Activated CD4-positive, alpha-beta T cell treated with anti-CD3 and anti-CD28 coated beads for 36 hours (primary cell): Measurements from ENCODE around the gene ERO1A. TPM values are rescaled to one million over a fixed set of nuclear protein-coding genes. Genes with fewer than 3 reads are reported as not detected.

Experiments
- ATAC-seq: fragments of 200-7000 bp; cut with Tn5 transposase; one replicate; pipeline ENCODE4 v1.10.0; 2021; ENCODE audit warnings: mild to moderate bottlenecking, moderate library complexity
- CTCF ChIA-PET: fragments of 350-600 bp; sonication (Branson Sonifier 250); formaldehyde crosslinking; loops from one replicate; lab custom pipeline; 2021; ENCODE audit warnings: antibody characterized with exemption; lab: Charles Lee
- POLR2A ChIA-PET: fragments of 350-600 bp; sonication (Branson Sonifier 250); formaldehyde crosslinking; loops from one replicate; lab custom pipeline; 2021; ENCODE audit warnings: antibody characterized with exemption, inconsistent platforms; lab: Charles Lee
- DNase-seq: peaks from one replicate; pipeline ENCODE4 v3.0.0-alpha.2; 2020
- H3K27ac Mint-ChIP-seq: one replicate; pipeline ENCODE4 v1.8.0; 2021; ENCODE audit warnings: mixed read lengths
- H3K27me3 Mint-ChIP-seq: one replicate; pipeline ENCODE4 v1.8.0; 2021; ENCODE audit warnings: mixed read lengths
- H3K36me3 Mint-ChIP-seq: one replicate; pipeline ENCODE4 v1.8.0; 2021; ENCODE audit warnings: low read depth, mixed read lengths
- H3K4me1 Mint-ChIP-seq: one replicate; pipeline ENCODE4 v1.8.0; 2021; ENCODE audit warnings: mixed read lengths
- H3K4me3 Mint-ChIP-seq: one replicate; pipeline ENCODE4 v1.8.0; 2021; ENCODE audit warnings: mild to moderate bottlenecking, moderate library complexity, mixed read lengths
- H3K9me3 Mint-ChIP-seq: one replicate; pipeline ENCODE4 v1.8.0; 2021; ENCODE audit warnings: low read depth, mixed read lengths
- intact Hi-C, 2 experiments: fragments of 100-400 bp; cut with DNase I in 1 of 2; cut with micrococcal nuclease in 1 of 2; formaldehyde crosslinking; loops; one replicate each; pipeline versions ENCODE4 v1.14.2 to v1.15.1; 2022 to 2024; cut with DNase I, micrococcal nuclease
- total RNA-seq, 2 experiments: library from RNA; stranded (reverse); gene quantifications; one replicate each; pipeline ENCODE4 v1.2.3, GENCODE V29; 2021

The ERO1A gene
- total RNA-seq, 2 experiments from 2014 or later = 120 to 165 TPM

DNA sequence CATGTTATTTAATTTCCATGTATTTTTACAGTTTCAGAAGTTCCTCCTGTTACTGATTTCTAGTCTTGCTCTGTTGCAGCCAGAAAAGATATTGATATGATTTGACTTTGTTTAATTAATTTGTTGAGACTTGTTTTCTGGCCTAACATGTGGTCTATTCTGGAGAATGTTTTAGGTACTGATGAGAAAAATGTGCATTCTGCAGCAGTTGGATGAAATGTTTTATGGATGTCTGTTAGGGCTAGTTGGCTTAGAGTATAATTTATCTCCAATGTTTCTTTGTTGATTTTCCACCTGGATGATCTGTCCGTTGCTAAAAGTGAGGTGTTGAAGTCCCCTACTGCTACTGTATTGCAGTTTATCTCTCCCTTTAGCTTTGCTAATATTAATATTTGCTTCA, 88.3 kb downstream of the ERO1A start:
- Mint-ChIP-seq H3K27ac (no peak overlapping the region), H3K27me3 (no peaks in the 10 kb centered on the region), H3K36me3 (peaks cover 2% of the 10 kb centered on the region), H3K4me1 (peaks cover 3% of the 10 kb centered on the region), H3K9me3 (no peaks in the 10 kb centered on the region), H3K4me3 (no peak overlapping the region)
- CTCF ChIA-PET = no interaction called here
- ATAC-seq (no peak), DNase-seq (no peak)
- POLR2A ChIA-PET = no interaction called here
- intact Hi-C loops = no loop called here

DNA sequence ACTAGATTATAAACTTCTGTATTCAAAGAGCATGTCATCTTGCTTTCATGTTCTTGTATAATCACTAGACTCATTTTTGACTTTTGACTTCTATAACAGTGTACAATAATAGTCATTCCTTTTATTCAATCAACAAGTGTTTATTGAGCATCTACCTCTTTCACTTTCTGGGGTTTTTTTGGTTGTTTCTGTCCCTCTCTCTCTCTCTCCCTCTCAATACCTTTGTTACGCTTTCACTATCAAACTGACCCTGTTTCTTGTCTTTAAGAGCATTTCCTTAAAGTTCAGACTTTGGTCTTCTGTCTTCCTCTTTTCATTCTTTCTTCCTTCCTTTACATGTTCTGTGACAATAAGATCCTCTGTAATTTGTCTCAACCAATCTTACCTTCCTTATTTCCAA, 93.2 kb downstream of the ERO1A start:
- Mint-ChIP-seq H3K4me3 (no peak overlapping the region), H3K36me3 (peaks cover 2% of the 10 kb centered on the region), H3K4me1 (peaks cover 3% of the 10 kb centered on the region), H3K27ac (no peak overlapping the region), H3K9me3 (no peaks in the 10 kb centered on the region), H3K27me3 (peaks cover 2% of the 10 kb centered on the region)
- intact Hi-C loops = no loop called here
- CTCF ChIA-PET = interaction anchor here (1.0 kb wide), 1 partner anchor 90 kb away, joined by 3 read pairs; no protein-coding TSS in a partner anchor
- POLR2A ChIA-PET = no interaction called here
- ATAC-seq (no peak), DNase-seq (no peak)

DNA sequence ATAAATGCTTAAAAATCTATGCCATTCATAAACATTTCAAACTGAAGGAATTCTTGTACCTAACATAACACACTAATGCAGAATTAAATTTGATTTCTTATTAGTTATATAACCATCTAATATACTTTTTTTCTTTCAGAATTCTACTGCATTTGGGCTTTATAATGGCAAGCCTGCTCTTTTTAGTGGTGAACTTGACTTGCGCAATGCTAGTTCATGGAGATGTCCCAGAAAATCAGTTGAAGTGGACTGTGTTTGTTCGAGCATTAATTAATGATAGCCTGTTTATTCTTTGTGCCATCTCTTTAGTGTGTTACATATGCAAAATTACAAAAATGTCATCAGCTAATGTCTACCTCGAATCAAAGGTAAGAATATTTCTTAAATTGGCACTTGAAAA, 95.4 kb downstream of the ERO1A start:
- no peaks in the 10 kb centered on the region for H3K36me3 Mint-ChIP-seq
- no peak overlapping the region for H3K4me3 Mint-ChIP-seq
- CTCF ChIA-PET = no interaction called here
- DNase-seq (no peak), ATAC-seq (no peak)
- no peak overlapping the region for H3K27ac Mint-ChIP-seq
- H3K9me3 Mint-ChIP-seq = peaks cover 5% of the 10 kb centered on the region
- intact Hi-C loops = no loop called here
- peaks cover 2% of the 10 kb centered on the region for H3K27me3 Mint-ChIP-seq
- H3K4me1 Mint-ChIP-seq = peaks cover 3% of the 10 kb centered on the region
- POLR2A ChIA-PET = no interaction called here

DNA sequence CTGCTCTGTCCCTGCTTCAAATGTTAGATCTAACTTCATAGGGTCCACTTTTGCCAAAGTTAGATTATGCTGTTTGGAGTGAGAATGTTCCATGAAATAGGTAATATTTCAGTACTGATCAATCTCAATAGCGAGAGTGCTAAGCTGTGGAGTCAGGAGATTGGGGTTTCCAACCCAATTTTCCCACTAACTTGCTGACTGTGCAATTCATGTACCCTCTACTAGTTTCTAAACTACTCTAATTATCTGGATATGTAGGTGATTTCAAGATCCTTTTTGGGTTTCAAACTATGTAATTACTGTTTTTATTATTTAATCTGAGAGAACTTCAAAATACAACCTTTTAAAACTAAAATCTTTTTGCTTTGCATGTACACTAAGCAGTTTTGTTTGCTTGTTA, 96.8 kb downstream of the ERO1A start:
- Mint-ChIP-seq H3K36me3 (no peaks in the 10 kb centered on the region), H3K4me1 (peaks cover 3% of the 10 kb centered on the region), H3K4me3 (no peak overlapping the region), H3K27me3 (peaks cover 2% of the 10 kb centered on the region), H3K9me3 (peaks cover 11% of the 10 kb centered on the region), H3K27ac (no peak overlapping the region)
- intact Hi-C loops = no loop called here
- POLR2A ChIA-PET = no interaction called here
- DNase-seq (no peak), ATAC-seq (no peak)
- CTCF ChIA-PET = interaction anchor here (0.6 to 1.7 kb wide), 2 partner anchors 36 to 58 kb away, joined by 3 read pairs; no protein-coding TSS in a partner anchor

DNA sequence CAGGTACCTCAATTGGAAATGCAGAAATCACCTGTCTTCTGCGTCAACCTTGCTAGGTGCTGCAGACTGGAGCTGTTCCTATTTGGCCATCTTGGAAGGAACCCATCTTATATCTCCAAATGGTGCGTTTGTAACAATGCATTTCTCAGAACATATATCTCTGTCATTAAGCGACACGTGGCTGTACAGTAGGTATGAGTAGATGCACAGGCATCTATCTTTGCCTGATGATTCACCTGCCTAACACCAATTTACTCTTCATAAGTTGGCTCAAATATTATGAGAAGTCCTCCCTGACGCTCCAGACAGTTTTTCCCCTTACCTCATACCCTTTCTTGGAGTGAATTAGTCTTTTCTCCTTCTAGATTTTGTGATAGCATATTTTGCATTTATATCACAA, 98.5 kb downstream of the ERO1A start:
- no peak for DNase-seq

DNA sequence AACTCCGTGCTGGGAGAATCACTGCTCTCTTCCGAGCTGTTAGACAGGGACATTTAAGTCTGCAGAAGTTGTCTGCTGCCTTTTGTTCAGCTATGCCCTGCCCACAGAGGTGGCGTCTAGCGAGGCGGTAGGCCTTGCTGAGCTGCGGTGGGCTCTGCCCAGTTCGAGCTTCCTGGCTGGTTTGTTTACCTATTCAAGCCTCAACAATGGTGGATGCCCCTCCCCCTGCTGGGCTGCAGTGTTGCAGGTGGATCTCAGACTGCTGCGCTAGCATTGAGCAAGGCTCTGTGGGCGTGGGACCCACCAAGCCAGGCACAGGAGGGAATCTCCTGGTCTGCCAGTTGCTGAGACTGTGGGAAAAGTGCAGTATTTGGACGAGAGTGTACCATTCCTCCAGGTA, 99.0 kb downstream of the ERO1A start:
- Mint-ChIP-seq H3K4me1 (no peaks in the 10 kb centered on the region), H3K4me3 (no peak overlapping the region), H3K27ac (no peak overlapping the region), H3K36me3 (peaks cover 2% of the 10 kb centered on the region), H3K27me3 (peaks cover 2% of the 10 kb centered on the region), H3K9me3 (peaks cover 11% of the 10 kb centered on the region)
- ATAC-seq = no peak
- intact Hi-C loops = no loop called here
- ChIA-PET CTCF (interaction anchor here (0.6 kb wide), 1 partner anchor 159 kb away, joined by 5 read pairs; no protein-coding TSS in a partner anchor), POLR2A (no interaction called here)
- DNase-seq = no peak

More for the DNA sequence above, 98.5 kb downstream of the ERO1A start:
- peaks cover 2% of the 10 kb centered on the region for H3K36me3 Mint-ChIP-seq
- peaks cover 2% of the 10 kb centered on the region for H3K27me3 Mint-ChIP-seq
- ChIA-PET CTCF (interaction anchor here (0.6 kb wide), 1 partner anchor 99 kb away, joined by 3 read pairs; no protein-coding TSS in a partner anchor), POLR2A (no interaction called here)
- intact Hi-C loops = no loop called here
- no peak overlapping the region for H3K27ac Mint-ChIP-seq
- H3K9me3 Mint-ChIP-seq = peaks cover 11% of the 10 kb centered on the region
- H3K4me1 Mint-ChIP-seq = no peaks in the 10 kb centered on the region
- H3K4me3 Mint-ChIP-seq = no peak overlapping the region
- ATAC-seq = no peak

DNA sequence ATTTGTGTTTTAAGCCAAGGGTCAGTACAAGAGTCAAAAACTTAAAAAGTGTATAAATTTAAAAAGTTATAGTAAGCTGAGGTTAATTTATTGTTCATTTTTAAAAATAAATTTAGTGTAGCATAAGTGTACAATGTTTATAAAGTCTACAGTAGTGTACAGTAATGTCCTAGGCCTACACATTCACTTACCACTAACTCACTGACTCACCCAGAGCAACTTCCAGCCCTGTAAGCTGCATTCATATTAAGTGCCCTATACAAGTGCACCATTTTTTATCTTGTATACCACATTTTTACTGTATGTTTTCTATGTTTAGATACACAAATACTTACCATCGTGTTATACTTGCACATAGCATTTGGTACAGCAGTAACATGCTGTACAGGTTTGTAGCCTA, 105.0 kb downstream of the ERO1A start:
- POLR2A ChIA-PET = no interaction called here
- no peak for DNase-seq
- Mint-ChIP-seq H3K36me3 (peaks cover 2% of the 10 kb centered on the region), H3K27me3 (no peaks in the 10 kb centered on the region), H3K27ac (no peak overlapping the region), H3K4me3 (no peak overlapping the region), H3K4me1 (no peaks in the 10 kb centered on the region), H3K9me3 (peaks cover 10% of the 10 kb centered on the region)
- CTCF ChIA-PET = no interaction called here
- no peak for ATAC-seq
- intact Hi-C loops = no loop called here

Other genes with a start within 250 kb of the ERO1A start
- 1 to 10 TPM; 4.0 to 5.2 TPM for gene TXNDC16, start 143.1 kb downstream of the ERO1A start, total RNA-seq
- gene GPR137C, start 142.7 kb downstream of the ERO1A start, total RNA-seq = under 1 TPM; 0.04 to 0.14 TPM
- gene PSMC6, start 11.6 kb upstream of the ERO1A start, total RNA-seq = 100 to 1,000 TPM in 1 of 2 experiments, 10 to 100 TPM in 1; 87.0 to 121 TPM
- gene STYX, start 34.6 kb upstream of the ERO1A start, total RNA-seq = 10 to 100 TPM; 13.1 to 13.3 TPM
- gene GNPNAT1, start 96.0 kb upstream of the ERO1A start, total RNA-seq = 10 to 100 TPM; 31.1 to 33.6 TPM